Activated T-helper 2 cell treated with anti-CD3 and anti-CD28 coated beads, Interferon-gamma antibody, Interleukin-2, Interleukin-4, amounts not matched to agents 10 μg/mL and 5 μg/mL and 100 μg/mL, durations not matched to agents 14 hours and 24 hours and 36 hours (primary cell): ENCODE data around the gene CHRD. TPM values are rescaled to one million over a fixed set of nuclear protein-coding genes. Genes with fewer than 3 reads are reported as not detected.

ENCODE experiments used
- DNase-seq: peaks from one replicate; pipeline ENCODE4 v3.0.0; 2021; ENCODE audit warnings: low spot score
- H3K27ac Mint-ChIP-seq: one replicate; pipeline ENCODE4 v1.8.0; 2021; ENCODE audit warnings: mixed read lengths
- H3K27me3 Mint-ChIP-seq: one replicate; pipeline ENCODE4 v1.8.0; 2021; ENCODE audit warnings: low read depth, mixed read lengths
- H3K36me3 Mint-ChIP-seq: one replicate; pipeline ENCODE4 v1.8.0; 2021; ENCODE audit warnings: low read depth, mixed read lengths
- H3K4me1 Mint-ChIP-seq: one replicate; pipeline ENCODE4 v1.8.0; 2021; ENCODE audit warnings: low read depth, mixed read lengths
- H3K4me3 Mint-ChIP-seq: one replicate; pipeline ENCODE4 v1.8.0; 2021; ENCODE audit warnings: low read depth, mild to moderate bottlenecking, moderate library complexity, mixed read lengths
- H3K9me3 Mint-ChIP-seq: one replicate; pipeline ENCODE4 v1.8.0; 2021; ENCODE audit warnings: mixed read lengths
- intact Hi-C: fragments of 100-400 bp; cut with micrococcal nuclease; formaldehyde crosslinking; loops from one replicate; pipeline ENCODE4 v1.15.1; 2023
- total RNA-seq: library from RNA; stranded (reverse); gene quantifications from 2 replicates; pipeline ENCODE4 v1.2.3, GENCODE V29; 2022

The CHRD gene
- total RNA-seq, 1 donor from 2014 or later: not detected

DNA sequence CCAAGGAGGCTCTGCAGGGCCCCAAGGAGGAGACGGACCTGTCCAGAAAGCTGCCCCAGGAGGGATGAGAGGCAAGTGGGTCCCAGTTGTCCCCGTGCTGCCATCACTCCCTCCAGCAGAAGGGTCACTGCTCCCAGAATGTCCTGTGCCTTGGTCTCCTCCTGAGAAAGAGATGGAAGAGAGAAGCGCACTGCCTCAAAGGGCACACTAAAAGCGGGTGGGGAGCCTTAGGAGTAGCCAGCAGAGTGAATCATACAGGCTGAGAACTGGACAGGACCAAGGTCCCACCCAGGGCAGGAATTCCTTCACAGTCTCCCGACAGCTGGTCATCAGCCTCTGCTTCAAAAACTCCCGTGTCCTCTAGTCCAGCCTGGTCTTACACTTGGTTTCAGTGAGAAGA, 6.4 kb upstream of the CHRD start:
- Mint-ChIP-seq H3K36me3 (peaks cover 21% of the 10 kb centered on the region), H3K27ac (no peak overlapping the region), H3K9me3 (no peaks in the 10 kb centered on the region), H3K4me1 (peaks cover 5% of the 10 kb centered on the region), H3K27me3 (peaks cover 36% of the 10 kb centered on the region), H3K4me3 (no peak overlapping the region)
- DNase-seq: no peak
- intact Hi-C loops: loop anchor here (5.0 kb wide), 1 partner anchor 94 kb away; no protein-coding TSS in a partner anchor

DNA sequence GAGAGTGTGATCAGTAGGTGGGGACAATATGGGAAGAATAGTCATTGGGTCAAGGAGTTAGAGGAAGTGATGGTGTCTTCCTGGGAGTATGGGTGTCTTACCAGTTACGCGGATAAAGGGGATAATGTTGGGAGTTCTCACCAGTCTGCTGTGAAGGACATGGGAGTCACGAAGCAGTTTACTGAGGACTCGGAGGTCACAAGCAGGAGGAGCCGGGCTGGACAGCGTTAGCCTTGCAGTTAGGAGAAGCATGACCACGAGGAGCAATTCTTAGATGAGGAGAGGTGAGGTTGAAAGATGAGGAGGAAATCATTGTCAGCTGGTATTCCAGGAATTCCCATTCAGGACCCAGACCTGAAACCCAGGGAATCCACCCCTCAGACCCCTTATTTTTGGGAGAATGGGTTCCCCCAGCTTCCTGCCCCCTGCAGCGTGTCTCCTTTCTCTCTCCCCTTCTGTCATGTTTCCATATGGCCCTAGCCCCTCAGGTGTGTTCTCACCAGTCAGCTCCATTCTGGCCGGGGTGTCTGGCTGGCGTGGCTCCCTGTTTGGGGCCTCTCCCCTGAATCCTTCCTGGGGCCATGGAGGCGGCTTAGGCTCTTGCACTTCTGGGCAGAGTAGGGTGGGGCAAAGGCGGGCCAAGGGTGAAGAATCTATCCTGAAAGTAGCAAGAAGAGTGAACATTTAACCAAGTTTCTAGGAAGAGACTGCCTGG, 4.0 kb upstream of the CHRD start:
- intact Hi-C loops: no loop called here
- Mint-ChIP-seq H3K27me3 (peaks cover 49% of the 10 kb centered on the region), H3K4me3 (no peak overlapping the region), H3K27ac (no peak overlapping the region), H3K4me1 (peaks cover 9% of the 10 kb centered on the region), H3K36me3 (peaks cover 3% of the 10 kb centered on the region), H3K9me3 (no peaks in the 10 kb centered on the region)
- DNase-seq: no peak

DNA sequence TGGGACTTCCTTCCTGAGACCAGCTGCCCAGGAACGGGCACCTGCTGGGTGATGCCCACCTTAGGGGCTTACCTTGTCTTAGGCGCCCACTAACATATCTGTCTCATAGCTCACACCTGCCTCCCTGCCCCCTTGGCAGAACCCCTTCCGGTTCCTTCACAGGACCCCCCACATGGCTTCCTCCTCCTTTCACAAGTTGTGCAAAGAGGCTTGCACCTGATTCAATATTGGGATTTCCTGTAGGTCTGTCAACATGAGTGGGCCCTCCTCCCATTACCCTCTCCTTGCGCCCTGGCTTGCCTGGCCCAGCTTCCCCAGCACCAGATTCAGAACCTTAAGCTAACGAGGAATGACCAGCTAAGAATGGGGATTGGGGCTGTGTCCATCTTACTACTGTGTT, 2.5 kb upstream of the CHRD start:
- Mint-ChIP-seq H3K36me3 (no peaks in the 10 kb centered on the region), H3K9me3 (no peaks in the 10 kb centered on the region), H3K4me3 (no peak overlapping the region), H3K27me3 (peaks cover 62% of the 10 kb centered on the region), H3K27ac (no peak overlapping the region), H3K4me1 (peaks cover 6% of the 10 kb centered on the region)
- intact Hi-C loops: no loop called here
- no peak for DNase-seq

DNA sequence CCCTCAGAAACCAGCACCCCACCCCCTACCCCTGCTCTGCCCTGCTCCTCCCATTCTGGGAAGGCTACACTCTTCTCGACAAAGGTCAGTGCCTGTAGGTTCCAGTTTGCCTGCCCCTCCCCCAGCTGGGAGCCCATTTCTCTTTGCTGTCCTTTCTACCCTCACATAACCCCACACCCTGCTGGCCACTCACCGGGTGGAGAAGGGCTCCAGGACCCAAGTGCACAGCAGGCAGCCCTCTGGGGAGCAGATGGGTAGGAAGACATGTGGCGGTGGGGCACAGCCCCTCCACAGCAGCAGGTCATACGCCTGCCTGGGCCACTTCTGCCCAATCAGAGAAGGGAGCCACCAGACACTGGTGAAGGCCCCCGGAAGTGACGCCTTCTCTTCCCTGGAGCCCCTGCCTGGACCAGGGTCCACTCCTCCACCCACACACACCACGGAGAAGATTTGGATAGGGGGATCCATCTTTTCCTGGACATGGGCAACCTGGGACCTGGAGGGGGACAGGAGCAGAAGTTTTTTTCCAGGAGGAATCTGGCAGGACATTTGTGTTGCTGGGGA, 1.9 kb upstream of the CHRD start, which contains the start of gene THPO:
TSS of gene THPO (minus strand) at position 326 of the 564 bp plus-strand sequence. CDS start 1,948 bp downstream, outside the sequence.
- intact Hi-C loops: no loop called here
- H3K27me3 Mint-ChIP-seq: peaks cover 67% of the 10 kb centered on the region

DNA sequence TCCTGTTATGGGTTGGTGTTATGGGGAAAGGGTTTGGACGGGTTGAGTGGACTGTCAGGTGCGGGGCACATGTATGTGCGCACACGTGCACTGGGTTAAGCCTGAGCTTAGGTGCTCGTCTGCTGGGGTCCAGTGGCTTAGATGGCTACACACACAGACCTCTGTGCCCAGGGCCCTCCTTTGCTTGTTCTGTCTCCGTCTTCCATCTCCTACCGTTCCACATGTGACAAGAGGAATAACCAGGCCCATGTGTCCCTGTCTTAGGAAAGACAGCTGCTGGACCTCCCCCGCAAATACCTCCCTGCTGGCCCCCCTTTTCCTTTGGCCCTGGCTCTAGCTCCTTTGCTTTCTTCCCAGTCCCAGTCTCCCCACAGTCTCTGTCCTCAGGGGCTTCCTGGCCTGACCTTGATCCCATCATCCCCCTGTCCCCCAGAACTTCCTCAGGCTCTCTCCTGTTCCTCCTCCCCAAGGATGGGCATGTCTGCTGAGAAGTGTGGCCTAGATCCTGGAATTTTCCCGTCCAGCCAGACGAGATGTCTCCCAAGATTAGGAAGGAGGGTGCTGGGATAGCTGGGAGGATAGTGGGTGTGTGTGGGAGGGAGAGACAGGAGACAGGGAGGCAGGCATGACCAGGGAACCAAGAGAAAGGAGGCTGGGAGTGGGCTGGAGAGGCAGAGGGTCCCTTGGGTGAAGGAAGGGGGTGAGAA, 1.1 kb upstream of the CHRD start:
- intact Hi-C loops: no loop called here
- Mint-ChIP-seq H3K27me3 (peaks cover 66% of the 10 kb centered on the region), H3K4me1 (peaks cover 6% of the 10 kb centered on the region), H3K9me3 (no peaks in the 10 kb centered on the region), H3K27ac (no peak overlapping the region), H3K36me3 (no peaks in the 10 kb centered on the region), H3K4me3 (peak overlapping the region; percentile 58)
- no peak for DNase-seq

More for the DNA sequence above, 1.9 kb upstream of the CHRD start, which contains the start of gene THPO:
- H3K4me3 Mint-ChIP-seq: peak within 1 kb of the TSS; percentile 58
- H3K27ac Mint-ChIP-seq: no peak within 1 kb of the TSS
- no peaks in the 10 kb centered on the region for H3K9me3 Mint-ChIP-seq
- no peak for DNase-seq
- peaks cover 6% of the 10 kb centered on the region for H3K4me1 Mint-ChIP-seq
- H3K36me3 Mint-ChIP-seq: no peaks in the 10 kb centered on the region

DNA sequence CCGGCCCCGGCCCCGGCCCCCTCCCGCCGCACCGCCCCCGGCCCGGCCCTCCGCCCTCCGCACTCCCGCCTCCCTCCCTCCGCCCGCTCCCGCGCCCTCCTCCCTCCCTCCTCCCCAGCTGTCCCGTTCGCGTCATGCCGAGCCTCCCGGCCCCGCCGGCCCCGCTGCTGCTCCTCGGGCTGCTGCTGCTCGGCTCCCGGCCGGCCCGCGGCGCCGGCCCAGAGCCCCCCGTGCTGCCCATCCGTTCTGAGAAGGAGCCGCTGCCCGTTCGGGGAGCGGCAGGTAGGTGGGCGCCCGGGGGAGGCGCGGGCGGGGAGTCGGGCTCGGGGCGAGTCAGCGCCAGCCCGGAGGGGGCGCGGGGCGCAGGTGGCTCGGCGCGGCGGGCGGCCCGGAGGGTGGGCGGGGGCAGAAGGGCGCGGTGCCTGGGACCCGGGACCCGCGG, 352 bp downstream of the CHRD start:
- peaks cover 63% of the 10 kb centered on the region for H3K27me3 Mint-ChIP-seq
- no peaks in the 10 kb centered on the region for H3K36me3 Mint-ChIP-seq
- no peak overlapping the region for H3K4me3 Mint-ChIP-seq
- intact Hi-C loops: no loop called here
- peaks cover 6% of the 10 kb centered on the region for H3K4me1 Mint-ChIP-seq
- no peaks in the 10 kb centered on the region for H3K9me3 Mint-ChIP-seq
- H3K27ac Mint-ChIP-seq: no peak overlapping the region
- DNase-seq: no peak

DNA sequence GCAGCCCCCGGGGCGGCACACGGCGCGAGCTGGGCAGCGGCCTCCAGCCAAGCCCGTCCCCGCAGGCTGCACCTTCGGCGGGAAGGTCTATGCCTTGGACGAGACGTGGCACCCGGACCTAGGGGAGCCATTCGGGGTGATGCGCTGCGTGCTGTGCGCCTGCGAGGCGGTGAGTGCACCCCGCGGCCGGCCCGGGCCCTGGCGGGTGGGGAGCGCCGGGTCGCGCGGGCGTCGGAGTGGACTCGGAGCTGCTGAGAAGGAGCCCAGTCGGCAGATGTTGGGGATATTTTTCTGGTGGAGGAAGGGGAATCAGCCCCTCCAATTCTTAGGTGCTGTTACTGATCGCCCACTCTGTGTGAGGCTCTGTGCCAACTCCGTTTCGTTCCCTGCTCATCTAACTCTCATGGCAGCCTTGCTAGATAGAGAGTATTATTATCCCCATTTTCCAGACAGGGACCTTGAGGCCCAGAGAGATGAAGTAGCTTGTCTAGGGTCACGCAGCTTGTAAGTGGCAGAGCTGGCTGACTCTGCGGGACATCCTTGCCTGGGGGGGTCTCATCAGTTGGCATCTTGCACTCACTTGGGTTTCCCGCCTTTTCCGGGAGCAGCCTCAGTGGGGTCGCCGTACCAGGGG, 890 bp downstream of the CHRD start:
- no peaks in the 10 kb centered on the region for H3K36me3 Mint-ChIP-seq
- intact Hi-C loops: no loop called here
- H3K27me3 Mint-ChIP-seq: peaks cover 57% of the 10 kb centered on the region
- no peak overlapping the region for H3K27ac Mint-ChIP-seq
- DNase-seq: no peak
- H3K4me3 Mint-ChIP-seq: no peak overlapping the region
- no peaks in the 10 kb centered on the region for H3K9me3 Mint-ChIP-seq
- peaks cover 6% of the 10 kb centered on the region for H3K4me1 Mint-ChIP-seq

DNA sequence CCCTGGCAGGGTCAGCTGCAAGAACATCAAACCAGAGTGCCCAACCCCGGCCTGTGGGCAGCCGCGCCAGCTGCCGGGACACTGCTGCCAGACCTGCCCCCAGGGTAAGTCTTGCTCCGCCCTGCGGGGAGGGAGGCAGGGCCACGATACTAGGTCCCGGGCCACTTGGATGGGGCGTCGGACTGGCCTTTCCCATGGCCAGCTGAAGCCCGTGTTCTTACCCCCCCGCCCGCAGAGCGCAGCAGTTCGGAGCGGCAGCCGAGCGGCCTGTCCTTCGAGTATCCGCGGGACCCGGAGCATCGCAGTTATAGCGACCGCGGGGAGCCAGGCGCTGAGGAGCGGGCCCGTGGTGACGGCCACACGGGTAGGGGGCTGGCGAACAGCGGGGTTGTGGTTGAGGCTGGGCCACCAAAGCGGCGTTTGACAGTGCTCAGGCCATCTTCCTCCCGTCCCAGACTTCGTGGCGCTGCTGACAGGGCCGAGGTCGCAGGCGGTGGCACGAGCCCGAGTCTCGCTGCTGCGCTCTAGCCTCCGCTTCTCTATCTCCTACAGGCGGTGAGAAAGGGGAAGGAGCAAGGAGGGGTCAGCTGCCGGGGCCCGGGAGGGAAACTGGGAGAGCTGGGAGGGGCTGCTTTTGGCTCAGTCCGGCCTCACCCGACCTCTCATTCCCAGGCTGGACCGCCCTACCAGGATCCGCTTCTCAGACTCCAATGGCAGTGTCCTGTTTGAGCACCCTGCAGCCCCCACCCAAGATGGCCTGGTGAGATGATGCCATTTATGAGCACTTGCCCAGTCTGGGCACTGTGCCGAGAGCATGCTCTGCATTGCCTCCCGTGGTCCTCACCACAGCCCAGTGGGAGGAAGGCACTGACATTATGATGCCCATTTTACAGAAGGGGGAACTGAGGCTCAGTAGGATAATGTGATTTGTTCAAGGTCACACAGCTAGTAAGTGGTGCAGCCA, 1.7 kb downstream of the CHRD start:
- H3K36me3 Mint-ChIP-seq: no peaks in the 10 kb centered on the region
- H3K4me1 Mint-ChIP-seq: peaks cover 6% of the 10 kb centered on the region
- no peak overlapping the region for H3K4me3 Mint-ChIP-seq
- no peaks in the 10 kb centered on the region for H3K9me3 Mint-ChIP-seq
- no peak for DNase-seq
- H3K27me3 Mint-ChIP-seq: peaks cover 53% of the 10 kb centered on the region
- intact Hi-C loops: no loop called here
- no peak overlapping the region for H3K27ac Mint-ChIP-seq

DNA sequence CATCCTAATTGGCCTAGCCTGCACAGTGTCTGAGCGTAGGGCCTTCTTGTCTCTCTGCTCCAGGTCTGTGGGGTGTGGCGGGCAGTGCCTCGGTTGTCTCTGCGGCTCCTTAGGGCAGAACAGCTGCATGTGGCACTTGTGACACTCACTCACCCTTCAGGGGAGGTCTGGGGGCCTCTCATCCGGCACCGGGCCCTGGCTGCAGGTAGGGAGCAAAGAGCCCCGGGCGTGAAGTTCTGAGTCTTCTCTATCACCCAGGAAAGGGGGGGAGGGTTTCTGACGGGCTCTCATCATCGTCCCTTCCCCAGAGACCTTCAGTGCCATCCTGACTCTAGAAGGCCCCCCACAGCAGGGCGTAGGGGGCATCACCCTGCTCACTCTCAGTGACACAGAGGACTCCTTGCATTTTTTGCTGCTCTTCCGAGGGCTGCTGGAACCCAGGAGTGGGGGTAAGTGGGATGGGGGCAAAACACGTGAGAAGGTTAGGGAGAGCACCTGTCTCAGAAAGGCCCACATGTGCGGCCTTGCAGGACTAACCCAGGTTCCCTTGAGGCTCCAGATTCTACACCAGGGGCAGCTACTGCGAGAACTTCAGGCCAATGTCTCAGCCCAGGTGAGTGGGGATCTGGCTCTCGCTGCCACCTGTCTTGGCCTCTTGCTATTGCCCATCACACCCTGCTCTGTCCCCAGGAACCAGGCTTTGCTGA, 2.6 kb downstream of the CHRD start:
- H3K9me3 Mint-ChIP-seq: no peaks in the 10 kb centered on the region
- H3K4me1 Mint-ChIP-seq: peaks cover 6% of the 10 kb centered on the region
- peaks cover 45% of the 10 kb centered on the region for H3K27me3 Mint-ChIP-seq
- H3K4me3 Mint-ChIP-seq: no peak overlapping the region
- no peak overlapping the region for H3K27ac Mint-ChIP-seq
- intact Hi-C loops: no loop called here
- H3K36me3 Mint-ChIP-seq: no peaks in the 10 kb centered on the region
- DNase-seq: no peak

DNA sequence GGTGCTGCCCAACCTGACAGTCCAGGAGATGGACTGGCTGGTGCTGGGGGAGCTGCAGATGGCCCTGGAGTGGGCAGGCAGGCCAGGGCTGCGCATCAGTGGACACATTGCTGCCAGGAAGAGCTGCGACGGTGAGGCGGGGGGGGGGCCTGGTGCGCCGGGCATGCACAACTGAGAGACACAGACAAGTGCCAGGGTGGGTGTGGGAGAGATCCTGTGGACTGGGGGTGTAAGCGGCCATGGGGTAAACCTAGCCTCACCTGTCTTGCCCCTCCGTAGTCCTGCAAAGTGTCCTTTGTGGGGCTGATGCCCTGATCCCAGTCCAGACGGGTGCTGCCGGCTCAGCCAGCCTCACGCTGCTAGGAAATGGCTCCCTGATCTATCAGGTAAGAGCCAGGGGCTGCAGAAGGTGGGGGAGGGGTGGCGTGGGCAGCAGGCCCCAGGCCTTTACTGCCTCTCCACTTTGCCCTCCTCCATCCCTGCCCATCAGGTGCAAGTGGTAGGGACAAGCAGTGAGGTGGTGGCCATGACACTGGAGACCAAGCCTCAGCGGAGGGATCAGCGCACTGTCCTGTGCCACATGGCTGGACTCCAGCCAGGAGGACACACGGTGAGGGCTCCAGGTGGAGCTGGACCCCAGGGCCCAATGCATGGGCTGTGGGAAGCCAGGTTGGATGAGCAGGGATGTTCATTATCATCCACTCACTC, 3.3 kb downstream of the CHRD start:
- Mint-ChIP-seq H3K9me3 (no peaks in the 10 kb centered on the region), H3K36me3 (no peaks in the 10 kb centered on the region), H3K27me3 (peaks cover 39% of the 10 kb centered on the region), H3K4me3 (no peak overlapping the region), H3K4me1 (peaks cover 6% of the 10 kb centered on the region), H3K27ac (no peak overlapping the region)
- intact Hi-C loops: no loop called here
- no peak for DNase-seq

DNA sequence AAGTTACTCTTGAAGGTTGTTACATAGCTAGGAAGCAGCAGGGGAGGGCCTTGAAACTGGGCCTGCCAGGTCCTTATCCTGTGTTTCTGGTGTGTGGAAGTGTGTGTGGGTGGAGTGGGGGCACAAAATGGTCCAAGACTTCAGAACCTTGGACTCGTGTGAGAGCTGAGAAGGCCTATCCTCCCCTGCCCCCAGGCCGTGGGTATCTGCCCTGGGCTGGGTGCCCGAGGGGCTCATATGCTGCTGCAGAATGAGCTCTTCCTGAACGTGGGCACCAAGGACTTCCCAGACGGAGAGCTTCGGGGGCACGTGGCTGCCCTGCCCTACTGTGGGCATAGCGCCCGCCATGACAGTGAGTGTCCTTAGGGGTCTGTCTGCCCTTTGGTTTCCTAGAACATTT, 4.5 kb downstream of the CHRD start:
- Mint-ChIP-seq H3K27ac (no peak overlapping the region), H3K27me3 (peaks cover 28% of the 10 kb centered on the region), H3K36me3 (no peaks in the 10 kb centered on the region), H3K9me3 (no peaks in the 10 kb centered on the region), H3K4me3 (no peak overlapping the region), H3K4me1 (peaks cover 4% of the 10 kb centered on the region)
- no peak for DNase-seq
- intact Hi-C loops: no loop called here
